HL-60 (cell line): ENCODE data around the gene TNIK.

Source experiments
- CTCF ChIP-seq: IDR thresholded peaks from one replicate; pipeline ENCODE4 v1.5.1; 2011; ENCODE audit warnings: low read length, control low read depth, inconsistent platforms; ENCODE audit not compliant: insufficient read depth
- GABPA ChIP-seq: IDR thresholded peaks from 2 replicates; pipeline ENCODE4 v1.6.1; 2012; ENCODE audit warnings: low read depth
- POLR2AphosphoS5 ChIP-seq: IDR thresholded peaks from 2 replicates; pipeline ENCODE4 v1.6.1; 2012; ENCODE audit warnings: low read depth
- REST ChIP-seq: IDR thresholded peaks from 2 replicates; pipeline ENCODE4 v1.6.1; 2012; ENCODE audit warnings: low read depth; ENCODE audit not compliant: insufficient replicate concordance
- SPI1 ChIP-seq: IDR thresholded peaks from 2 replicates; pipeline ENCODE4 v1.6.1; 2012; ENCODE audit warnings: low read depth, mild to moderate bottlenecking, borderline replicate concordance

- TF ChIP-seq CTCF (no peak), POLR2AphosphoS5 (no peak), REST (no peak), SPI1 (no peak), GABPA (no peak)
Measured at GRCh38 chr3:171465763-171466162, 5.6 kb upstream of the TNIK start.
